ENCODE data around the gene GRIK4. TPM values are rescaled to one million over a fixed set of nuclear protein-coding genes. Genes with fewer than 3 reads are reported as not detected.

Gene GRIK4
- total RNA-seq, 1 experiment from 2014 or later: not detected

GRCh38 chr11:120696597-120697218 is 185.2 kb downstream of the GRIK4 start:
- Histone ChIP-seq H3K9ac (ENCODE audit: low read length) (no peak overlapping the region), H3K27me3 (ENCODE audit: low read length) (peaks cover 50% of the 10 kb centered on the region), H4K20me1 (ENCODE audit: low read length) (no peaks in the 10 kb centered on the region), H3K36me3 (ENCODE audit: low read depth, low read length) (no peaks in the 10 kb centered on the region), H3K4me2 (ENCODE audit: low read length) (no peak overlapping the region), H3K79me2 (ENCODE audit: low read length) (no peaks in the 10 kb centered on the region), H2AFZ (ENCODE audit: low read length) (no peak overlapping the region), H3K9me3 (ENCODE audit: low read length) (no peaks in the 10 kb centered on the region), H3K27ac (ENCODE audit: low read length) (no peak overlapping the region), H3K9me2 (replicated peaks; ENCODE audit: low read length) (no peaks in the 10 kb centered on the region), H3F3A (ENCODE audit: low read length, unreplicated experiment) (no peaks in the 10 kb centered on the region), H3K4me1 (ENCODE audit: insufficient read depth, low read length) (no peaks in the 10 kb centered on the region), H3K4me3 (ENCODE audit: low read length) (no peak overlapping the region)
- no peak for DNase-seq
- no peak for TF ChIP-seq EZH2phosphoT487 (IDR thresholded peaks at IDR 0.05; ENCODE audit: borderline replicate concordance, low read length)
- TF ChIP-seq EZH2 (IDR thresholded peaks at IDR 0.05; ENCODE audit: low read length, unreplicated experiment): no peak
- TF ChIP-seq, protein P1, sequence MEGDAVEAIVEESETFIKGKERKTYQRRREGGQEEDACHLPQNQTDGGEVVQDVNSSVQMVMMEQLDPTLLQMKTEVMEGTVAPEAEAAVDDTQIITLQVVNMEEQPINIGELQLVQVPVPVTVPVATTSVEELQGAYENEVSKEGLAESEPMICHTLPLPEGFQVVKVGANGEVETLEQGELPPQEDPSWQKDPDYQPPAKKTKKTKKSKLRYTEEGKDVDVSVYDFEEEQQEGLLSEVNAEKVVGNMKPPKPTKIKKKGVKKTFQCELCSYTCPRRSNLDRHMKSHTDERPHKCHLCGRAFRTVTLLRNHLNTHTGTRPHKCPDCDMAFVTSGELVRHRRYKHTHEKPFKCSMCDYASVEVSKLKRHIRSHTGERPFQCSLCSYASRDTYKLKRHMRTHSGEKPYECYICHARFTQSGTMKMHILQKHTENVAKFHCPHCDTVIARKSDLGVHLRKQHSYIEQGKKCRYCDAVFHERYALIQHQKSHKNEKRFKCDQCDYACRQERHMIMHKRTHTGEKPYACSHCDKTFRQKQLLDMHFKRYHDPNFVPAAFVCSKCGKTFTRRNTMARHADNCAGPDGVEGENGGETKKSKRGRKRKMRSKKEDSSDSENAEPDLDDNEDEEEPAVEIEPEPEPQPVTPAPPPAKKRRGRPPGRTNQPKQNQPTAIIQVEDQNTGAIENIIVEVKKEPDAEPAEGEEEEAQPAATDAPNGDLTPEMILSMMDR (conservative IDR thresholded peaks at IDR 0.05; ENCODE audit: low read depth, low read length): peak; percentile 42; the same call in 1 of the 2 replicates
- ATAC-seq: no peak
- ChIA-PET CTCF (no interaction called here), POLR2A (ENCODE audit: unreplicated experiment) (no interaction called here)
- intact Hi-C loops (cut with micrococcal nuclease): no loop called here
- BruUV-seq (replicated peaks): no TSS peak

GRCh38 chr11:120698918-120699317 is 187.4 kb downstream of the GRIK4 start:
- H3K79me2 ChIP-seq (ENCODE audit: low read length): no peaks in the 10 kb centered on the region
- H3F3A ChIP-seq (ENCODE audit: low read length, unreplicated experiment): no peaks in the 10 kb centered on the region
- POLR2A ChIA-PET (ENCODE audit: unreplicated experiment): no interaction called here
- H3K4me2 ChIP-seq (ENCODE audit: low read length): no peak overlapping the region
- peaks cover 53% of the 10 kb centered on the region for H3K27me3 ChIP-seq (ENCODE audit: low read length)
- intact Hi-C loops (cut with micrococcal nuclease): no loop called here
- no TSS peak for BruUV-seq (replicated peaks)
- H4K20me1 ChIP-seq (ENCODE audit: low read length): no peaks in the 10 kb centered on the region
- H3K4me3 ChIP-seq (ENCODE audit: low read length): no peak overlapping the region
- no peaks in the 10 kb centered on the region for H3K36me3 ChIP-seq (ENCODE audit: low read depth, low read length)
- no peaks in the 10 kb centered on the region for H3K4me1 ChIP-seq (ENCODE audit: insufficient read depth, low read length)
- DNase-seq (no peak), ATAC-seq (no peak)
- no peaks in the 10 kb centered on the region for H3K9me2 ChIP-seq (replicated peaks; ENCODE audit: low read length)
- TF ChIP-seq EZH2phosphoT487 (IDR thresholded peaks at IDR 0.05; ENCODE audit: borderline replicate concordance, low read length) (no peak), EZH2 (IDR thresholded peaks at IDR 0.05; ENCODE audit: low read length, unreplicated experiment) (no peak)
- TF ChIP-seq, protein P1 (conservative IDR thresholded peaks at IDR 0.05; ENCODE audit: low read depth, low read length): no peak
- H3K27ac ChIP-seq (ENCODE audit: low read length): no peak overlapping the region
- H3K9ac ChIP-seq (ENCODE audit: low read length): no peak overlapping the region
- no peaks in the 10 kb centered on the region for H3K9me3 ChIP-seq (ENCODE audit: low read length)
- no peak overlapping the region for H2AFZ ChIP-seq (ENCODE audit: low read length)
- CTCF ChIA-PET: no interaction called here

GRCh38 chr11:120702656-120703055 is 191.1 kb downstream of the GRIK4 start:
- DNase-seq: no peak
- POLR2A ChIA-PET (ENCODE audit: unreplicated experiment): no interaction called here
- Histone ChIP-seq H3K4me3 (ENCODE audit: low read length) (no peak overlapping the region), H2AFZ (ENCODE audit: low read length) (no peak overlapping the region), H3K9me3 (ENCODE audit: low read length) (no peaks in the 10 kb centered on the region; the same call in 1 of the 2 replicates), H3K9ac (ENCODE audit: low read length) (no peak overlapping the region), H4K20me1 (ENCODE audit: low read length) (no peaks in the 10 kb centered on the region), H3K27ac (ENCODE audit: low read length) (no peak overlapping the region), H3K4me2 (ENCODE audit: low read length) (no peak overlapping the region), H3K27me3 (ENCODE audit: low read length) (peaks cover 57% of the 10 kb centered on the region), H3F3A (ENCODE audit: low read length, unreplicated experiment) (no peaks in the 10 kb centered on the region), H3K4me1 (ENCODE audit: insufficient read depth, low read length) (no peaks in the 10 kb centered on the region), H3K79me2 (ENCODE audit: low read length) (no peaks in the 10 kb centered on the region), H3K36me3 (ENCODE audit: low read depth, low read length) (no peaks in the 10 kb centered on the region), H3K9me2 (replicated peaks; ENCODE audit: low read length) (no peaks in the 10 kb centered on the region)
- intact Hi-C loops (cut with micrococcal nuclease): no loop called here
- BruUV-seq (replicated peaks): no TSS peak
- CTCF ChIA-PET: no interaction called here
- TF ChIP-seq EZH2 (IDR thresholded peaks at IDR 0.05; ENCODE audit: low read length, unreplicated experiment): no peak
- TF ChIP-seq, protein P1 (conservative IDR thresholded peaks at IDR 0.05; ENCODE audit: low read depth, low read length): no peak
- TF ChIP-seq EZH2phosphoT487 (IDR thresholded peaks at IDR 0.05; ENCODE audit: borderline replicate concordance, low read length): no peak
- ATAC-seq: no peak

Data from PC-3 (cell line).